MM.1S (cell line): Measurements from ENCODE around the gene EXOC6.

Source experiments
- DNase-seq: peaks from one replicate; pipeline ENCODE4 v3.0.0-alpha.2; 2015
- H2AFZ ChIP-seq: fragments of 300-600 bp; sonication (generic); 2 replicates; pipeline ENCODE4 v1.6.0; 2016; ENCODE audit warnings: antibody characterized with exemption, low read length
- H3F3A ChIP-seq: fragments of 300-600 bp; sonication (generic); 2 replicates; pipeline ENCODE4 v1.6.1; 2016; ENCODE audit warnings: mild to moderate bottlenecking, antibody characterized with exemption, low read length, moderate library complexity, mixed read lengths; ENCODE audit not compliant: insufficient read depth
- H3K27ac ChIP-seq: fragments of 300-600 bp; sonication (generic); 2 replicates; pipeline ENCODE4 v1.5.1; 2016; ENCODE audit warnings: mild to moderate bottlenecking, low read length
- H3K27me3 ChIP-seq: fragments of 300-600 bp; sonication (generic); replicated peaks from 2 replicates; pipeline ENCODE4 v1.6.0; 2016; ENCODE audit warnings: low read length; ENCODE audit not compliant: insufficient read depth
- H3K36me3 ChIP-seq: fragments of 300-600 bp; sonication (generic); replicated peaks from 2 replicates; pipeline ENCODE4 v1.6.1; 2016; ENCODE audit warnings: mild to moderate bottlenecking, low read length, mixed read lengths; ENCODE audit not compliant: insufficient read depth
- H3K4me1 ChIP-seq: fragments of 300-600 bp; sonication (generic); 2 replicates; pipeline ENCODE4 v1.6.1; 2016; ENCODE audit warnings: low read length, mixed read lengths
- H3K4me2 ChIP-seq: fragments of 300-600 bp; sonication (generic); 2 replicates; pipeline ENCODE4 v1.6.0; 2016; ENCODE audit warnings: low read depth, low read length
- H3K4me3 ChIP-seq: fragments of 300-600 bp; sonication (generic); 2 replicates; pipeline ENCODE4 v1.5.1; 2016; ENCODE audit warnings: low read length, mixed read lengths
- H3K79me2 ChIP-seq: fragments of 300-600 bp; sonication (generic); 2 replicates; pipeline ENCODE4 v1.6.1; 2016; ENCODE audit warnings: mixed run types, low read length, mixed read lengths
- H3K9ac ChIP-seq: fragments of 300-600 bp; sonication (generic); 2 replicates; pipeline ENCODE4 v1.6.1; 2016; ENCODE audit warnings: low read length, mixed read lengths
- H3K9me2 ChIP-seq: fragments of 300-600 bp; sonication (generic); replicated peaks from 2 replicates; pipeline ENCODE4 v1.6.1; 2016; ENCODE audit warnings: mild to moderate bottlenecking, low read length, mixed read lengths; ENCODE audit not compliant: insufficient read depth
- H3K9me3 ChIP-seq: fragments of 300-600 bp; sonication (generic); replicated peaks from 2 replicates; pipeline ENCODE4 v1.6.1; 2016; ENCODE audit warnings: mild to moderate bottlenecking, low read length, mixed read lengths; ENCODE audit not compliant: insufficient read depth
- H4K20me1 ChIP-seq: fragments of 300-600 bp; sonication (generic); 2 replicates; pipeline ENCODE4 v1.6.1; 2016; ENCODE audit warnings: mild to moderate bottlenecking, low read length, moderate library complexity, mixed read lengths; ENCODE audit not compliant: insufficient read depth
- EZH2 ChIP-seq: fragments of 300-600 bp; sonication (generic); optimal IDR thresholded peaks from 2 replicates; pipeline ENCODE3; 2017; ENCODE audit warnings: low read depth, mild to moderate bottlenecking, antibody characterized with exemption, low read length, mixed read lengths
- EZH2phosphoT487 ChIP-seq: fragments of 300-600 bp; sonication (generic); IDR thresholded peaks from 2 replicates; pipeline ENCODE4 v1.6.1; 2018; ENCODE audit warnings: antibody characterized with exemption, low read length
- TF ChIP-seq, protein P1 (sequence below): fragments of 300-600 bp; sonication (generic); IDR thresholded peaks from 2 replicates; pipeline ENCODE4 v1.5.1; 2016; ENCODE audit warnings: antibody characterized with exemption, low read length, mixed read lengths

EXOC6 gene

GRCh38 chr10:92868557-92868956 is 20.2 kb downstream of the EXOC6 start:
- H2AFZ ChIP-seq: no peak overlapping the region
- H3K9me3 ChIP-seq: no peaks in the 10 kb centered on the region
- H3F3A ChIP-seq: no peaks in the 10 kb centered on the region
- no peak overlapping the region for H3K27ac ChIP-seq
- peaks cover 37% of the 10 kb centered on the region for H3K79me2 ChIP-seq
- DNase-seq: no peak
- H3K4me1 ChIP-seq: no peaks in the 10 kb centered on the region
- no peak overlapping the region for H3K4me2 ChIP-seq
- no peaks in the 10 kb centered on the region for H3K9me2 ChIP-seq
- H3K27me3 ChIP-seq: no peaks in the 10 kb centered on the region
- H3K9ac ChIP-seq: no peak overlapping the region
- no peaks in the 10 kb centered on the region for H4K20me1 ChIP-seq
- H3K4me3 ChIP-seq: no peak overlapping the region
- no peaks in the 10 kb centered on the region for H3K36me3 ChIP-seq
- no peak for TF ChIP-seq EZH2phosphoT487
- no peak for TF ChIP-seq EZH2
- TF ChIP-seq, protein P1, sequence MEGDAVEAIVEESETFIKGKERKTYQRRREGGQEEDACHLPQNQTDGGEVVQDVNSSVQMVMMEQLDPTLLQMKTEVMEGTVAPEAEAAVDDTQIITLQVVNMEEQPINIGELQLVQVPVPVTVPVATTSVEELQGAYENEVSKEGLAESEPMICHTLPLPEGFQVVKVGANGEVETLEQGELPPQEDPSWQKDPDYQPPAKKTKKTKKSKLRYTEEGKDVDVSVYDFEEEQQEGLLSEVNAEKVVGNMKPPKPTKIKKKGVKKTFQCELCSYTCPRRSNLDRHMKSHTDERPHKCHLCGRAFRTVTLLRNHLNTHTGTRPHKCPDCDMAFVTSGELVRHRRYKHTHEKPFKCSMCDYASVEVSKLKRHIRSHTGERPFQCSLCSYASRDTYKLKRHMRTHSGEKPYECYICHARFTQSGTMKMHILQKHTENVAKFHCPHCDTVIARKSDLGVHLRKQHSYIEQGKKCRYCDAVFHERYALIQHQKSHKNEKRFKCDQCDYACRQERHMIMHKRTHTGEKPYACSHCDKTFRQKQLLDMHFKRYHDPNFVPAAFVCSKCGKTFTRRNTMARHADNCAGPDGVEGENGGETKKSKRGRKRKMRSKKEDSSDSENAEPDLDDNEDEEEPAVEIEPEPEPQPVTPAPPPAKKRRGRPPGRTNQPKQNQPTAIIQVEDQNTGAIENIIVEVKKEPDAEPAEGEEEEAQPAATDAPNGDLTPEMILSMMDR: no peak

DNA sequence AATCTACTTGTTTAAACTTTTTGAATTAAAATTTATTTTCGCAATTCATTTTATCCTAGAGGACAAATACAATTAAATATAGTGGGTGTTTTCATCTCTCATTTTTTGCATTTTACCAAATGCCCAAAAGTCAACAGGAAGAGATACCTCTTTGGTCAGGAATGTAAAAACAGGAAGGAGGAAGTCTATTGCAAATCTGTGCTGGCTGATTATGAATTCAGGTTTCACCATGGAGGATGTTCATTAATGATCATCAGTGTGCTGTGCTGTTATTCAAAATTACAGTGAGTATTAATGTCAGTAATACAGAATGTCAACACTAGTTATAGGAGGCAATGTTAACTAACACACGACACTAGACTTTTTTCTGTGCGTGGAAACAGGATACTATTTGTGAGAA is 24.7 kb downstream of the EXOC6 start:
- Histone ChIP-seq H3K4me2 (no peak overlapping the region), H3F3A (no peaks in the 10 kb centered on the region), H3K79me2 (peaks cover 30% of the 10 kb centered on the region), H3K4me1 (no peaks in the 10 kb centered on the region), H3K36me3 (no peaks in the 10 kb centered on the region), H3K9me2 (no peaks in the 10 kb centered on the region), H3K9ac (no peak overlapping the region), H3K4me3 (no peak overlapping the region), H3K27ac (no peak overlapping the region), H4K20me1 (no peaks in the 10 kb centered on the region; the same call in 1 of the 2 replicates), H3K9me3 (no peaks in the 10 kb centered on the region), H3K27me3 (no peaks in the 10 kb centered on the region), H2AFZ (no peak overlapping the region)
- TF ChIP-seq, protein P1: no peak
- no peak for DNase-seq

DNA sequence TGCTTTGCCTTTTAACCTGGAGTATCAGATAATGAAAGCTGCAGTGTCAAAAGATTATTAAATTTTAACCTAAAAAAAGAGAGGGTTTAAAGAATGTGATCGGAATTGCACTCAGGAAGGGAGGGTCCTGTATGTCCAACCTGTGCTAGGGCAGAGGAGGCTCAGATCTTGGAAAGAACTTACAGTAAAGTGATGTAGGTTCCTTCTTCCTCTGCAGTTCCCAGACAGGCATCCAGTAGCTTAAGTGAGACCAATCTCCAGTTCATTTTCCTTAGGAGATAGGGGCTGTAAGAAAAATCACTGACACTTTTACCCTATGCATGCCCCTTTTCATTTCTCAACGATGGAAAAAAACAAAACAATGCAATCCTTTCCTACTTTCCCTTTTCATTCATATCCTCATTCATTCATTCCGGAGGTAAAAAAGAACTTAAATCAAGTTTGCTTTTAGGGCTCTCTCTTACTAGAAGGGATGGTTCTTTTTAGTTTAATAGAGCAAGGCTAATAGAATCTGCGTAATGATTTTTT is 28.3 kb downstream of the EXOC6 start:
- H3K4me3 ChIP-seq: no peak overlapping the region
- no peaks in the 10 kb centered on the region for H3F3A ChIP-seq
- H3K4me2 ChIP-seq: no peak overlapping the region
- no peak overlapping the region for H3K27ac ChIP-seq
- TF ChIP-seq, protein P1: no peak
- no peak for TF ChIP-seq EZH2
- TF ChIP-seq EZH2phosphoT487: no peak
- H3K27me3 ChIP-seq: no peaks in the 10 kb centered on the region
- H4K20me1 ChIP-seq: no peaks in the 10 kb centered on the region; the same call in 1 of the 2 replicates
- no peaks in the 10 kb centered on the region for H3K9me2 ChIP-seq
- no peaks in the 10 kb centered on the region for H3K4me1 ChIP-seq
- peaks cover 22% of the 10 kb centered on the region for H3K79me2 ChIP-seq
- no peak for DNase-seq
- H2AFZ ChIP-seq: no peak overlapping the region
- no peak overlapping the region for H3K9ac ChIP-seq
- no peaks in the 10 kb centered on the region for H3K36me3 ChIP-seq
- H3K9me3 ChIP-seq: no peaks in the 10 kb centered on the region
